COLO668 (cell line): ENCODE data around the gene FRYL.

ENCODE experiments used
- DNase-seq: peaks from one replicate; lab custom pipeline; 2025; ENCODE audit not compliant: unreplicated experiment; lab: John Stamatoyannopoulos, UW

The FRYL gene

DNA sequence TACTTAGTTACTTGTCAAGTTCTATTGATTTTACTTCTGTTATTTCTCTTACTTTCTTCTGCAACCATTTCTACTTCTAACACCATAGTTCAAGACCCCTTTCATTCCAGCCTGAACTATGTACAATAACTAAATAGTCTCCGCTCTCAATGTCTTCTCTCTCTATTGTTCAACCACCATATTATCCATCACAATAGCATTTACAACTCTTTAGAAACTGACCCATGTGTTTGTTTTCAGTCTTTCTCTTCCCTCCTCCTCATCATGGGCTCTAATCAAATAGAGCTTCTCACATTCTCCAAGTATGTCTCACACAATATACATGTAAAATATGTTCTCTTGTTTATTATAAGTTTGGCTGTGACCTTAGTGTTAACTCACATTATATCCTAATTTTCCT, 146.4 kb downstream of the FRYL start:
- DNase-seq = no peak

DNA sequence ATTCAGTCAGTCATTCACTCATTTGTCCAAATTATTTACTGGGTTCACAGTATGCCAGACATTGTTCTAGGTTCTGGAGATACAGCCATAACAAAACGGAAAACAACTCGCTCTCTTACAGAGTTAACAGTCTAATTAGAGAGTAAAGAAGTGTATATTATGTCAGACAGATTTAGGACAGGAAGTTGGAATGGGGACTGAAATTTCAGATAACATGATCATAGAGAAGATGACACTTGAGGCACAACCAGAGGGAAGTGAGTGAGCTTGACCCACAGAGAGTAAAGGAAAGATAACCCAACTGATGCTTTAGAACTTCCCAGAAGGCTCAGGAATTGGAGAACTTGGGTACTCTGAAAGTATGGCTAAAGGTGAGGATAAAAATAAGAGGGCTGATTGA, 150.6 kb downstream of the FRYL start:
- no peak for DNase-seq

DNA sequence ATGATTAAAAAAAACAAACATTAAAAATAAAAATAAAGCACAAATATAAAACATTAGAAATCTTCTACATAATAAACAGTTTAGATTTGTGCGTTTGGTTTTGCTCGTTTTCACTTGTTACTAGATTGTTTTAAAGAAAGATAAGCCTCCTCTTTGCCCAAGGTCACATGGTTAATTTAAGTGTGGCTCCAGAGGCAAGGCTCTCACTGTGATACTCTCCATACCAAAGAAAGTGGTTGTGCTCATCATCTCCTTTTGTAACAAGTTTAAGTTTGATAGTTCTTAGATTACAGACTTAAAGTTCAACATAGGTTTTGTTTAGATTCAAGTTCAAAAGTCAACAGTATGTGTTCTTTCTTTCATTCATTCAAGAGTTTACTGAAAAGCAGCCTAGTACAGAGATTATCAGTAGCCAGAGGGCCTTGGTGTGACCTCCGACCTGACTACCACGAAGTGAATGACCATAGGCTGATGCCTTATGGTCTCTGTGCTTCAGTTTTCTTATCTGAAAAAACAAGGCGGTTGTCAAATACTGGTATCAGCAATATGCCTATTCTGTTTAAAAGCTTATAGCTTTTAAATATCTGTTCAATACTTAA, 156.8 kb downstream of the FRYL start:
- no peak for DNase-seq

DNA sequence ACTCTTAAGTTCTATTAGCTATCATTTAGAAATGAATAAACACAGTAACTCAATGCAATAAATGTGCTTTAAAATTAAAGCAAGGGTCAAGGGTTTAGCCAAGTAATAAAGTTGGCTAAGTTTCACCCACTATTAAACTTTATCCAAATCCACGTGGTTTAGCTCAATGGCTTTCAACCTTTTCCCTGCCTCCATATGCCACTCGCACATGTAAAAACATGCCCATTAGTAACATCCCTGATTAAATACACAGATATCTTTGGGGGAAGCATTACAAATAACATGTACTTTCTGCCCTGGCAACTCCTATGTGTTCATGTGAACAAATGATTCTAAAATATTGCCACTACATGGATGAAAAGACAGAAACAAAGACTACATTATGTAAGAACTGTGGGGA, 159.2 kb downstream of the FRYL start:
- no peak for DNase-seq

DNA sequence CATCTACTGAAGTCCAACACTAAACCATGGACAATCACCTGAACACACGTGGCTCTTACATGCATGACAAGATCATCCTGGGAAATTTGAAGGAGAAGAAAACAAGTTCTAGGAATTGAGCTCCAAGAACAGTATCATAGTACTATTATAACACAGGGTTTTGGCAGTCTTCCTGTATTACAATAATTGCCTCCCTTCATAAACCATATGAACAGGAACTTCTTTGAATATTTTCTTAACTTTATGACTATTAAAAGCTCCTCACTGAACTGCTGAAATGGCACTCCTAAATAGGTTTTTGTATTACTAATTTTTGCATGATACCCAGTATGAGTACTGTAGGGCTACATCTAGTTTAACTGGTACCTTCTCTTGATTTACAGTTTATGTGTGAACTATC, 160.0 kb downstream of the FRYL start:
- DNase-seq = no peak

DNA sequence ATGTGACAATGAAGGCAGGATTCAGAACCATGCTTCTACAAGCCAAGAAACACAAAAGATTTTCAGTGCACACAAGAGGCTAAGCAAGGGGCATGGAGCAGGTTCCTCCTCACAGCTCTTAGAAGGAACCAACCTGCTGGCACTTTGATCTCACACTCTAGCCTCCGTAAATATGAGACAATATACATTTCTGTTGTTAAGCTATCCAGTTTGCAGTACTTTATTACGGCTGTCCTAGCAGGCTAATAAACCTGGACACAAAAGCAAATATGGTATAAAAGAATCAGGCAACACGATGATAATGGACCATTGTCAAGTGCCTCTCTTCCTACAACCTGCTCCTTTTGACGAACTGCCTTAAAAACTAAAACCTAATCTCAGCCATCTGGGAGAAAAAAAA, 175.6 kb downstream of the FRYL start:
- DNase-seq = no peak

DNA sequence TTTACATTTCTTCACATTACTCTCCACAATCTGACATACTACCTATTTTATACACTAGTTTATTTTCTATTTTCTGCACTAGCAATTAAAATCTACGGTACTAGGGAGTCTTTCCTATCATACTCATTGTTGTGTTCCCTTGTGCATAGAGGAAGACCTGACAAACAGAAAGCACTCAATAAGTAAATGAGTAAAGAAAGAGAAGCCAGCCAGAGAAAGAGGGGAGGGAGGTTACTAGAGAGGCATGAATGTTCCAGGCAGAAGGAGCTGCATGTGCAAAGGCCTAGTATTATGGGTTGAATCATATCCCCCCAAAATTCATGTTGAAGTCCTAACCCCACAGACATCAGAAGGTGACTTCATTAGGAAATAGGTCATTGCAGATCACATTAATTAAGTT, 176.0 kb downstream of the FRYL start:
- no peak for DNase-seq

DNA sequence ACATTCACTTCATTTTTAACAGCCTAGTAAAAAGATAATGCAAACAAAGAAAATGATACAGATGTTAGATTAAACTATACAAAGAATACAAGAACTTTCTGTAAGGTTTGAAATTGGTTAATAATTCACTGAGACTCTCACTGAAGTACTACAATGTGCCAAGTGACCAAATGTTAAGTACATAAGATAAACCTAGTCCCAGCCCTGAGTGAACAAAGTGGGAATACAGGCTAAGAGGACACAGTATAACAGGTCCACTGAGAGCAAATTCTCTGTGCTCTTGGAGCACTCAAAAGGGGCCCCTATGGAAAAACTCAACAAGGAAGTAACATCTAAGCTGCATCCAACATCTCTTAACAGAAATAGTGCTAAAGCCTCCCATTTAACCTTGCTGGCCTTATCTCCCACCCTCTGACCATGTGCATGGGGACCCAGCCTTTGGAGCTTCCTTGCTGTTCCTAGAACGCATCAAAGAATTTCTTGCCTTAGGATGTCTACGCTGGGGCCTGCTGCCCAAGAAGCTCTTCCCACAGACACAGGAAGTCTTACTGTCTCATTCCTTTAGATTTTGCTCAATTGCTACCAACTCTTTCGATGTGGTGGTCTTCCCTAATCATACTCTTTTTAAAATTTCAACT, 176.6 kb downstream of the FRYL start:
- DNase-seq = no peak

DNA sequence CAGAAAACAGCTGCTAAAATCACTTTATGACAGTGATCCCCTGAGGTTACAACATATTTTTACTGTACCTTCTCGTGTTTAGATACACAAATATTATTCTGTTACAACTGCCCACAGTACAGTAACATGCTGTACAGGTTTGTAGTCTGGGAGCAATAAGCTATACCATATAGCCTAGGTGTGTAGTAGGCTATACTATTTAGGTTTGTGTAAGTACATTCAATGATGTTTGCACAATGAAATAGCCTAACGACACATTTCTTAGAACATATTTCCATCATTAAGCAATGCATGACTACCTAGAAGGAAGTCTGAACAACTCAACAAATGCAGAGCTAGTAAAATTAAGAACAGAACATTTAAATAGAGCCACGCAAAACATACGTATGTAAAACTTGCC, 177.3 kb downstream of the FRYL start:
- DNase-seq = no peak

DNA sequence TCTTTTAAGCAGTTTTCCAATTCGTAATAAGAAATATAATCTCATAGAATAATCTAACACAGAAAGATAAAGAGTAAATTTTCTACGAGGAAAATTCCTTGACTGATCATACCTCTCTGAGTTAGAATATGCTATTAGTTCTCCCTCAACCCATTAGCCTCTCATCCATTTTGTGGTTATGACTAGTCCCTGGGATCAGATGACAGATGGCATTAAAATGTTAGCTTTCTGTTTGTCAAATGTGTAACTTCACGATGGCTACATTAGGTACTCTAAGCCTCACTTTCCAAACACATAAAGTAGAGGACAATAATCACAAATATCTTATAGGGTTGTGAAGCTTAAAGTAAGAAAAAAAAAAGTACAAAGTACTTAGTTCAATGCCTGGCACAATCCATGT, 177.9 kb downstream of the FRYL start:
- DNase-seq = no peak

DNA sequence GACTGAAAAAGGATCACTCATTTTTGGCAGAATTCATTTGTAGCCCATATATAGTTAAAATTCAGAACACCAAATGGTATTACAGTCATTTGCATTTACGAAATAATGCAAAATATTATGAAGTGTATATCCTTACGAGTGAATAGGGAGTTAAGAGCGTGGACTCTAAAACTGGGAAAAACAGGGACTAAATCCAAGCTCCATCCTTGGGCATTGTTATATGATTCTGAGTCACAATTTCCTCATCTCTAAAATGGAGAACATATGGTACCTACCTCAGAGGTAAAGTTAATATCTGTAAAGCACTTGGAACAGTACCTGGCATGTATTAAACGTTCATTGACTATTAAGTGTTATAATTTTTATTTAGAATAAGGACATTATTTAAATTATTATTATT, 183.7 kb downstream of the FRYL start:
- DNase-seq = no peak

DNA sequence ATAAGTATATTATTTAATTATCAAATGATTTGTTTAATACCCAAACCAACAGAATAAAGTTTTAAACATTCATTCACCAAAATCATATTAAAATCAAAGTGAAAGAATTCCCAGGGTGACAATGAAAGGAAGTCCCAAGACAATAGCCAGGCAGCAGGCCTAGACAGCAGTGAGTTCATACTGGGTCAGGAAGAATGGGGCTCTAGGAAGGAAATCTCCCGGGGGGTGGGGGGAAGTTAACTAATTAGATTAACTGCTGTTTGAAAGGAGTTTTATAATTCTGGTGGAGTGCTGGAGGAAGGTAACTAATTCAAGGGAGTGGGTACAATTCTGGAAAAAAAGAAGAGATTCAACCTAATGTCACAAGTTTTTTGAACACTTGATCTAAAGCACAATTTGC, 185.9 kb downstream of the FRYL start:
- DNase-seq = no peak

DNA sequence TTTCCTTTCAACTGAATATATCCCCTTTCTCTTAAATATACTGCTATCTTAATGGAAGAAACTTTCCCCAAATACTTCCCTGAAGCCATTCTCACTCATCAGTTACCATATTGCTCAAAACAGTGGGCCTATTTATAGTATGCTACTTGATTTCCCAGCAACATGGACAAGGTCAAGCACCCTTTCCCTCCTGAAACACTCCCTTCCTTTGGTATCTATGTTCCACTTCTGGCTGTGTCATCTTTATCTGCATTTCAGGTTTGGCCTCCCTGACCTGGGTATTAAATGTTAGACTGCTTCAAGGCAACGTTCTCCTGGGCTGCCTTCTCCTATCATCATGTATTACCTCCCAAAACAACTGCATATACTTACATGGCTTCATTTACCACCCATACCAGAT, 188.7 kb downstream of the FRYL start:
- DNase-seq = no peak

DNA sequence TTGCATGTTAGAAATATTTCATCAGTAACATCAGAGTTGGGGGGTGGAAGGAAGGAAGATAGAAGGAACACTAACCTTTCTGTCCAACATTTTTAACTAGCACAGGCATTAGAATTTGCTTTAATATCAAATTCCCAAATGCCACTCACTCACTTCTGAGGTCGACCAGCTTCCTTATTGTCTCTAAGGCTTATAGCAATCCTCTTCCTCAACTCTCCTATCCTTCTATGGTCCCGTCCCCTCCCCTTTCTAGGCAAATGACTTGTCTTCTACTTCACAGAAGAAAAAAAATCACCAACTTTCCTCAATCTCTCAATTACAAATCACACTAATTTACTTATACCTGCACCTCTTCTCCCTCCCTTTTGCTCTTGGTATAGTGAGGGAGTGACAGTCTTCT, 189.2 kb downstream of the FRYL start:
- no peak for DNase-seq

DNA sequence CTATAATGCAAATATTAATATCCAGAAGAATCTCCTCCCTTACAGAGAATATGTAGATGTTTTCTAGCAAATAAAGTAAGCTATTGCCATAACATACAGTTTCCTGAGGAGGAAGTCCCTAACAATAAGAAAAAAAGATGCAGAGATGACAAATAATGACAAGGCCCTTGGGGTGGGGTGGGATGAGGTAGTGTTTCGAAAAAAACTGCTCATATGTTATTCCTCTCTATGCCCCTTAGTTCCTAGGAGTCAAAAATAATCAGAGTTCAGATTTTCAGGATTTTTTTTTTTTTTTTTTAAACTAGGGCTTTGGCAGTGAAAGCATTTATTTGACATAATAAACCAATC, 191.0 kb downstream of the FRYL start:
- DNase-seq = no peak

DNA sequence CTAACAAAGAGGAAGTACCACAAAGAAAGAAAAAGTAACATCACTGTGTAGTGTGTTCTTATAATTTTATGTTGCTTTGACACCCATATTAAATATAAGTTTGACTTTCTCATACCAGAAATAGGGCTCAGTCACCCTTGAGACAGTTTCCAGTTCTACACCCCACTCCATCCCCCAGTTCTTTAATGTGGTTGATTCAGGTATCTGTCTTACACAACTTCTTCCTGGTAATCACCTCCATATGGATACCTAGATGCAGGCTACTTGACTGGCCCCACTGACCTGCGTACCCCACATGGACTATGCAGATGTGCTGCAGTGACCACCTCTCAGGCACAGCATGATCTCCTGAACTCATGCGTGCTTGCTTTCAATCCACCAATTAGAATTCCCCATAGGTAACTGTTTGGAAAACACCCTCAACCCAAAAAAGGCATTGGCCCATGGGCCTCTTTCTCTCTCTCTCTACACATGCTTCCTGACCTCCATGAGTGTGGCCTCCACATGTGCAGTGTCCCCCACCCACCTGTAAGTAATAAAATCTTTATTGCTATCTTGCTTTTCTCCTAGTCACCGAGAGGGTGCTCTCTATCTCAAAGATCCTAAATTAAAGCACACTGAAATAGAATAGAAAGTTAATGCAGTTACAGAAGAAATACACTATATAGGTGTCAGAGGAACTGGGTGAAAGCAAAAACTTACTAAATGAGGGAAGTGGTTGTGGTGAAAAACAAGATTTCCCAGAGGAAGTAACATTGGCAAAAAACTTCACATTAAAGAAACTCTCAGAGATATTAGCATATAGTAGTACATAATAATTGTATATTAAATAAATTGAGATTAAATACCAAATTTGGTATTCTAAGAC, 191.6 kb downstream of the FRYL start:
- DNase-seq = no peak

DNA sequence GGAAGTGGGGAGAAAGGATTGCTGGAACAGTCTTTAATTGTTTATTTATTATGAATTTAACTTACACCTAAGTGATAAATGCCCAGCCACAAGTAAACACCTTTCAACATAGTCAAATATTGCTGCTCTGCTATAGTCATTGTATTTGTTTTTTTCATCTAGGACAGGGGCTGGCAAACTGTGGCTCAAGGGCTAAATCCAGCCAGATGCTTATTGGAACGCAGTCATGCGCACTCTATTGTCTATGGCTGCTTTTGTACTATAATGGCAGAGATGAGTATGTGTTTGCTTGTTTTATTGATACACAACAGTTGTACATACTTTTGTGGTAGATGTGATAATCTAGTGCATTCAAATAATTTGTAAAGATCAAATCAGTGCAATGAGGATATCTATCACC, 194.7 kb downstream of the FRYL start:
- peak; percentile 20 for DNase-seq

DNA sequence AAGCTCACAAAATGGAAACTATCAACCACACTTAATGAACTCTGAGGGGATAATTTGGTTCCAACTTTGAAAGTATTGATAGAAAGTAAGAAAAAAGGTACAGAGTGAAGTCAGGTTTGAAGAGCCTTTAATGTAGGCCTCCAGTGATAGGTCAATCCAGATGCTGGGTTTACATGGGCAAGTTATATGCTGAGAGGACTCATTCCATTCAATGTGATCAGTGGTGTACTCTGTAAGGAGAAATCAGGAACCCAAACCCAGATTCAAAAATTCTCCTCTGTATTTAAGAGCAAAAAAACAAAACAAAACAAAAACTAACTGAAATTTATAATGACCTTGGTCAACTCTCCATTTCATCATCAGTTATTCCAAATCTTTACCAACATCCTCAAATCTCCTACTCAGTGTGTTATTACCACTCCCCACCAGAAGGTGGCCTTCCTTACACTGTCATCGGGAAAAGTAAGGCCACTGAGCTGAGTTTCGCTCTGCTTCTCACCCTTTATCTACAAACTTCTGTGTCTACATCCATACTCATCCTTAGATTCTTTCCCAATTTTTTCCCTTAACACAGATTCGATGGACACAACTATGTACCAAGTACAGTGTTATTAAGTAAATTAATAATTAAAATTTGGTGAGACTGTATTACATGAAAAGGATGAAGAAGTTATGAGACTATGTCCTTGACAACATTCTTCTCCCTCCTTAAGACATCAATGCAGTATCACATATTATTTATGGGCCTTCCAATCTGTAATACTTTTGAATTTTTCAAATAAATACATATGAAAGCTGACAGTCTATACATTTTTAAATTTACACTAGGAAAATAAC, 201.7 kb downstream of the FRYL start:
- DNase-seq = peak; percentile 51

DNA sequence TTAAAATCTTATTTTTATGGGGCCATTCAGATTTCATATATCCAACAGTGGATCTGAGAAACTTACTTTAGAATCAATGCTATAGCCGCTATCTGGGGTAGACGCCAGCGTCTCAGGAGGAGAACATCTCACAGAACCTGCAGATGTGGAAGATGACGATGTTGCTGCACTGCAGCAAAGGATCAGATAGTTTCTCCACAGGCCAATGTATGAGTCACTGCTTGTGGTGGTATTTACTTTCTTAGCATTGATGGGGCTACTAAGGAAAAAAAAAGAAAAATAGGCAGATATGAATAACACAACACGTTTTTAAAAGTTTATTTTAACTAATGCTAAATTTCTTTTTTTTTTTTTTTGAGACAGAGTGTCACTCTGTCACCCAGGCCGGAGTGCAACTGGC, 204.1 kb downstream of the FRYL start:
- no peak for DNase-seq

DNA sequence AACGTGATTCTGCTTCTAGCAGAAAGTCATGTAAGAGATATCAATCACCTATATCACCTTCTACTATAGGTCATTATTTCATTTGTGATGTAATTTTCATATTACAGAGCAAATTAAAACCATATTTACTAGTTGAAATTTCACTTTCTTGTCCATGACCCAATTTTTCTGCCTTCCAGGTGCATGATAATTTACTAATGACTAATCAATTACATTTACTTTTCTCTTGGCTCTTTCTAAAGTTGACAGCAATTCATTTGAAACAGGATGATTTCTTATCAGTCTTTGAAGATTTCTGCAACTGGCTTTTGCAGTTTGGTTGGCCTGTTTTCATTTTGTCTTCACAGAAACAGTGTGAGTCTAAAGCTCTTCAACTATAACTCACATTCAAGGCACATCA, 208.6 kb downstream of the FRYL start:
- no peak for DNase-seq

DNA sequence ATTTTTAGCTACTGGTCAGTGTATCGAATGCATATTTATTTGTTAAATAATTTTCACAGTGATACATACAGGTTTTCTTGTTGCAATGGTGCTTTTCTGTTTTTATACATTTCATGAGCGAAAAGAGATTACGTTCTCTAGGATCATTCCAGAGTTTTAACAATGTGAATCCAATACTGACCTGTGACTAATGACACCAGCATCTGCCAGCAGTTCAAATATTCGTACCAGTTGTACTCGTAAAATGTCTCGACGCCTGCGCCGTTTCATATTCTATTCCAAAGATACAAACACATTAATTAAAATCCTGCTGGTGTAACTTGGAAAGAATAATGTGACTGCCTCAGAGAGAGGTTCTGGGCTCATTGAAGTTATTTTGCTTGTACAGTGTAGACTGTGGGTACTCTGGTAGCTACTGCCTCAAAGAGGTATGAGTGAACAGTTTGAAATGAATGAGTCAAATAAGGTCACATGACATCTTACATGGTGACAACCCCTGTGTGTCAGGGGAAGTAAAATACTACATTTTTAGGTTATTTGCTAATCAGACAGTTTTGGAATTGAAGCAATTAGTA, 209.3 kb downstream of the FRYL start:
- DNase-seq = no peak
